ENCODE measurements around the gene MIA2.
"Not testable (repeated sequence)": the region's sequence is repeated elsewhere in the genome, so short reads cannot be mapped to it uniquely, and the experiment has no call there.

Gene MIA2

GRCh38 chr14:39247256-39247655, 13.5 kb downstream of the MIA2 start:
- peak; percentile 73 for DNase-seq (ENCODE audit: low spot score)
- ChIA-PET POLR2A (ENCODE audit: low non-redundant PET) (no interaction called here), CTCF (no interaction called here)
- no peak overlapping the region for H3K27ac ChIP-seq
- no peak for TF ChIP-seq CTCF (conservative IDR thresholded peaks at IDR 0.05; ENCODE audit: low read depth)

- ChIA-PET CTCF (interaction anchor here (0.6 kb wide), 1 partner anchor 49 kb away, joined by 4 read pairs; no protein-coding TSS in a partner anchor), POLR2A (ENCODE audit: low non-redundant PET) (no interaction called here)
- no peak for TF ChIP-seq CTCF (conservative IDR thresholded peaks at IDR 0.05; ENCODE audit: low read depth)
- DNase-seq (ENCODE audit: low spot score) = no peak
- H3K27ac ChIP-seq = no peak overlapping the region
Observed at GRCh38 chr14:39251547-39251946, 17.8 kb downstream of the MIA2 start.

- DNase-seq (ENCODE audit: low spot score); CTCF ChIA-PET; H3K27ac ChIP-seq; POLR2A ChIA-PET (ENCODE audit: low non-redundant PET): not testable (repeated sequence)
Observed at GRCh38 chr14:39257388-39257787, 23.7 kb downstream of the MIA2 start.

- H3K27ac ChIP-seq = no peak overlapping the region
- no peak for DNase-seq (ENCODE audit: low spot score)
- ChIA-PET CTCF (no interaction called here), POLR2A (ENCODE audit: low non-redundant PET) (no interaction called here)
- TF ChIP-seq CTCF (conservative IDR thresholded peaks at IDR 0.05; ENCODE audit: low read depth) = no peak
Observed at GRCh38 chr14:39258782-39259545, 25.2 kb downstream of the MIA2 start.

- CTCF ChIA-PET; POLR2A ChIA-PET (ENCODE audit: low non-redundant PET); DNase-seq (ENCODE audit: low spot score); H3K27ac ChIP-seq: not testable (repeated sequence)
Observed at GRCh38 chr14:39260161-39260560, 26.4 kb downstream of the MIA2 start.

DNA sequence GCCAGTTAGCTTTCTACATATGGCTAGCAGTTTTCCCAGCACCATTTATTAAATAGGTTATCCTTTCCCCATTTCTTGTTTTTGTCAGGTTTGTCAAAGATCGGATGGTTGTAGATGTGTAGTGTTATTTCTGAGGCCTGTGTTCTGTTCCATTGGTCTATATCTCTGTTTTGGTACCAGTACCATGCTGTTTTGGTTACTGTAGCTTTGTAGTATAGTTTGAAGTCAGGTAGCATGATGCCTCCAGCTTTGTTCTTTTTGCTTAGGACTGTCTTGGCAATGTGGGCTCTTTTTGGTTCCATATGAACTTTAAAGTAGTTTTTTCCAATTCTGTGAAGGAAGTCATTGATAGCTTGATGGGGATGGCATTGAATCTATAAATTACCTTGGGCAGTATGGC, 28.5 kb downstream of the MIA2 start:
- H3K27ac ChIP-seq; POLR2A ChIA-PET (ENCODE audit: low non-redundant PET); CTCF ChIA-PET; DNase-seq (ENCODE audit: low spot score): not testable (repeated sequence)

- CTCF ChIA-PET = no interaction called here
- no peak for DNase-seq (ENCODE audit: low spot score)
- POLR2A ChIA-PET (ENCODE audit: low non-redundant PET) = no interaction called here
- H3K27ac ChIP-seq = no peak overlapping the region
- no peak for TF ChIP-seq CTCF (conservative IDR thresholded peaks at IDR 0.05; ENCODE audit: low read depth)
Observed at GRCh38 chr14:39264057-39264456, 30.3 kb downstream of the MIA2 start.

GRCh38 chr14:39264558-39264957, 30.8 kb downstream of the MIA2 start:
- H3K27ac ChIP-seq = no peak overlapping the region
- TF ChIP-seq CTCF (conservative IDR thresholded peaks at IDR 0.05; ENCODE audit: low read depth) = no peak
- DNase-seq (ENCODE audit: low spot score) = no peak
- ChIA-PET CTCF (interaction anchor here (0.6 kb wide), 1 partner anchor 86 kb away, joined by 3 read pairs; no protein-coding TSS in a partner anchor), POLR2A (ENCODE audit: low non-redundant PET) (interaction anchor here (1.1 kb wide), 1 partner anchor 94 kb away, joined by 4 read pairs; the partner anchor contains the start of gene TRAPPC6B)

All from RWPE1 (cell line).